ENCODE measurements around the gene TMCC1. TPM values are rescaled to one million over a fixed set of nuclear protein-coding genes. Genes with fewer than 3 reads are reported as not detected.

TMCC1 gene
- total and polyA plus RNA-seq, 4 donors, result 10.2 to 60.0 (median 11.0) TPM

- no peak for DNase-seq (ENCODE audit: low spot score)
- no peak for TF ChIP-seq HNF4A (conservative IDR thresholded peaks at IDR 0.05)
- no peak for TF ChIP-seq GABPA (IDR thresholded peaks at IDR 0.05 in 1 of 2, conservative IDR thresholded peaks at IDR 0.05 in 1 of 2)
- TF ChIP-seq NR2F2 (IDR thresholded peaks at IDR 0.05), result no peak
- no peak for TF ChIP-seq FOXA1 (IDR thresholded peaks at IDR 0.05)
- TF ChIP-seq, protein P1, sequence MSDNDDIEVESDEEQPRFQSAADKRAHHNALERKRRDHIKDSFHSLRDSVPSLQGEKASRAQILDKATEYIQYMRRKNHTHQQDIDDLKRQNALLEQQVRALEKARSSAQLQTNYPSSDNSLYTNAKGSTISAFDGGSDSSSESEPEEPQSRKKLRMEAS (IDR thresholded peaks at IDR 0.05), result no peak
- no peak for TF ChIP-seq SP1 (IDR thresholded peaks at IDR 0.05)
- TF ChIP-seq, protein P2, sequence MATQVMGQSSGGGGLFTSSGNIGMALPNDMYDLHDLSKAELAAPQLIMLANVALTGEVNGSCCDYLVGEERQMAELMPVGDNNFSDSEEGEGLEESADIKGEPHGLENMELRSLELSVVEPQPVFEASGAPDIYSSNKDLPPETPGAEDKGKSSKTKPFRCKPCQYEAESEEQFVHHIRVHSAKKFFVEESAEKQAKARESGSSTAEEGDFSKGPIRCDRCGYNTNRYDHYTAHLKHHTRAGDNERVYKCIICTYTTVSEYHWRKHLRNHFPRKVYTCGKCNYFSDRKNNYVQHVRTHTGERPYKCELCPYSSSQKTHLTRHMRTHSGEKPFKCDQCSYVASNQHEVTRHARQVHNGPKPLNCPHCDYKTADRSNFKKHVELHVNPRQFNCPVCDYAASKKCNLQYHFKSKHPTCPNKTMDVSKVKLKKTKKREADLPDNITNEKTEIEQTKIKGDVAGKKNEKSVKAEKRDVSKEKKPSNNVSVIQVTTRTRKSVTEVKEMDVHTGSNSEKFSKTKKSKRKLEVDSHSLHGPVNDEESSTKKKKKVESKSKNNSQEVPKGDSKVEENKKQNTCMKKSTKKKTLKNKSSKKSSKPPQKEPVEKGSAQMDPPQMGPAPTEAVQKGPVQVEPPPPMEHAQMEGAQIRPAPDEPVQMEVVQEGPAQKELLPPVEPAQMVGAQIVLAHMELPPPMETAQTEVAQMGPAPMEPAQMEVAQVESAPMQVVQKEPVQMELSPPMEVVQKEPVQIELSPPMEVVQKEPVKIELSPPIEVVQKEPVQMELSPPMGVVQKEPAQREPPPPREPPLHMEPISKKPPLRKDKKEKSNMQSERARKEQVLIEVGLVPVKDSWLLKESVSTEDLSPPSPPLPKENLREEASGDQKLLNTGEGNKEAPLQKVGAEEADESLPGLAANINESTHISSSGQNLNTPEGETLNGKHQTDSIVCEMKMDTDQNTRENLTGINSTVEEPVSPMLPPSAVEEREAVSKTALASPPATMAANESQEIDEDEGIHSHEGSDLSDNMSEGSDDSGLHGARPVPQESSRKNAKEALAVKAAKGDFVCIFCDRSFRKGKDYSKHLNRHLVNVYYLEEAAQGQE (IDR thresholded peaks at IDR 0.05), result no peak
- no peak for TF ChIP-seq CTCF (IDR thresholded peaks at IDR 0.05; ENCODE audit: low read depth, low read length, missing input control)
- TF ChIP-seq, protein P3, sequence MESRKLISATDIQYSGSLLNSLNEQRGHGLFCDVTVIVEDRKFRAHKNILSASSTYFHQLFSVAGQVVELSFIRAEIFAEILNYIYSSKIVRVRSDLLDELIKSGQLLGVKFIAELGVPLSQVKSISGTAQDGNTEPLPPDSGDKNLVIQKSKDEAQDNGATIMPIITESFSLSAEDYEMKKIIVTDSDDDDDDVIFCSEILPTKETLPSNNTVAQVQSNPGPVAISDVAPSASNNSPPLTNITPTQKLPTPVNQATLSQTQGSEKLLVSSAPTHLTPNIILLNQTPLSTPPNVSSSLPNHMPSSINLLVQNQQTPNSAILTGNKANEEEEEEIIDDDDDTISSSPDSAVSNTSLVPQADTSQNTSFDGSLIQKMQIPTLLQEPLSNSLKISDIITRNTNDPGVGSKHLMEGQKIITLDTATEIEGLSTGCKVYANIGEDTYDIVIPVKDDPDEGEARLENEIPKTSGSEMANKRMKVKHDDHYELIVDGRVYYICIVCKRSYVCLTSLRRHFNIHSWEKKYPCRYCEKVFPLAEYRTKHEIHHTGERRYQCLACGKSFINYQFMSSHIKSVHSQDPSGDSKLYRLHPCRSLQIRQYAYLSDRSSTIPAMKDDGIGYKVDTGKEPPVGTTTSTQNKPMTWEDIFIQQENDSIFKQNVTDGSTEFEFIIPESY (IDR thresholded peaks at IDR 0.05), result no peak
- no peak overlapping the region for H3K4me3 ChIP-seq (ENCODE audit: low read depth in 1 of 3, low read length in 3 of 3)
- 72% methylated on average over 8 of the region's 8 CpGs for WGBS
- peak overlapping the region in 1 of 2 donors; percentile 39 for H3K27ac ChIP-seq (ENCODE audit: low read depth in 1 of 2, low read length in 2 of 2)
- no peaks in the 10 kb centered on the region for H3K9me3 ChIP-seq (ENCODE audit: control insufficient read depth in 4 of 4, low read length in 3 of 4)
- H3K27me3 ChIP-seq (ENCODE audit: control insufficient read depth in 4 of 4, insufficient read depth in 4 of 4, low read length in 3 of 4), result no peaks in the 10 kb centered on the region
- H3K36me3 ChIP-seq (ENCODE audit: control insufficient read depth in 4 of 4, insufficient read depth in 3 of 4, low read depth in 1 of 4, low read length in 3 of 4), result no peaks in the 10 kb centered on the region
- H3K9ac ChIP-seq (ENCODE audit: low read depth in 1 of 2, low read length in 2 of 2), result no peak overlapping the region
- H3K4me1 ChIP-seq (ENCODE audit: control insufficient read depth in 4 of 4, insufficient read depth in 4 of 4, low read length in 3 of 4), result peaks cover 5 to 14% (median 8%) of the 10 kb centered on the region in 4 donors
These were observed 277.7 kb downstream of the TMCC1 start for GRCh38 chr3:129615751-129616281.

GRCh38 chr3:129614927-129615363 lies 278.6 kb downstream of the TMCC1 start:
- Histone ChIP-seq H3K4me3 (ENCODE audit: low read depth in 1 of 3, low read length in 3 of 3) (no peak overlapping the region), H3K27ac (ENCODE audit: low read depth in 1 of 2, low read length in 2 of 2) (no peak overlapping the region), H3K9me3 (ENCODE audit: control insufficient read depth in 4 of 4, low read length in 3 of 4) (no peaks in the 10 kb centered on the region), H3K4me1 (ENCODE audit: control insufficient read depth in 4 of 4, insufficient read depth in 4 of 4, low read length in 3 of 4) (peaks cover 5 to 14% (median 8%) of the 10 kb centered on the region in 4 donors), H3K36me3 (ENCODE audit: control insufficient read depth in 4 of 4, insufficient read depth in 3 of 4, low read depth in 1 of 4, low read length in 3 of 4) (no peaks in the 10 kb centered on the region), H3K27me3 (ENCODE audit: control insufficient read depth in 4 of 4, insufficient read depth in 4 of 4, low read length in 3 of 4) (no peaks in the 10 kb centered on the region), H3K9ac (ENCODE audit: low read depth in 1 of 2, low read length in 2 of 2) (no peak overlapping the region)
- no peak for DNase-seq (ENCODE audit: low spot score)
- 55% methylated on average over 5 of the region's 5 CpGs for WGBS
- TF ChIP-seq NR2F2 (IDR thresholded peaks at IDR 0.05) (no peak), FOXA1 (IDR thresholded peaks at IDR 0.05) (no peak), FOXA2 (IDR thresholded peaks at IDR 0.05) (no peak), GABPA (IDR thresholded peaks at IDR 0.05 in 1 of 2, conservative IDR thresholded peaks at IDR 0.05 in 1 of 2) (no peak), TAF1 (conservative IDR thresholded peaks at IDR 0.05) (no peak), YY1 (IDR thresholded peaks at IDR 0.05) (no peak), RXRA (IDR thresholded peaks at IDR 0.05) (no peak), EGR1 (IDR thresholded peaks at IDR 0.05; ENCODE audit: low read depth in 2 of 2) (no peak), JUND (IDR thresholded peaks at IDR 0.05) (no peak), HNF4A (conservative IDR thresholded peaks at IDR 0.05) (no peak), SP1 (IDR thresholded peaks at IDR 0.05) (no peak)
- TF ChIP-seq, protein P1 (IDR thresholded peaks at IDR 0.05), result no peak
- TF ChIP-seq, protein P3 (IDR thresholded peaks at IDR 0.05), result no peak
- TF ChIP-seq, protein P2 (IDR thresholded peaks at IDR 0.05), result no peak

Measured in liver (tissue), 9 donors.